Activated CD4-positive, alpha-beta T cell treated with anti-CD3 and anti-CD28 coated beads, Interleukin-2, amount 50 U/mL, for 16 hours (primary cell): ENCODE measurements around the gene SLC35A3.
"Not testable (repeated sequence)": the region's sequence is repeated elsewhere in the genome, so short reads cannot be mapped to it uniquely, and the experiment has no call there.

ENCODE experiments used
- DNase-seq: peaks from one replicate; pipeline ENCODE4 v3.0.0-alpha.2; 2020

SLC35A3 gene

DNA sequence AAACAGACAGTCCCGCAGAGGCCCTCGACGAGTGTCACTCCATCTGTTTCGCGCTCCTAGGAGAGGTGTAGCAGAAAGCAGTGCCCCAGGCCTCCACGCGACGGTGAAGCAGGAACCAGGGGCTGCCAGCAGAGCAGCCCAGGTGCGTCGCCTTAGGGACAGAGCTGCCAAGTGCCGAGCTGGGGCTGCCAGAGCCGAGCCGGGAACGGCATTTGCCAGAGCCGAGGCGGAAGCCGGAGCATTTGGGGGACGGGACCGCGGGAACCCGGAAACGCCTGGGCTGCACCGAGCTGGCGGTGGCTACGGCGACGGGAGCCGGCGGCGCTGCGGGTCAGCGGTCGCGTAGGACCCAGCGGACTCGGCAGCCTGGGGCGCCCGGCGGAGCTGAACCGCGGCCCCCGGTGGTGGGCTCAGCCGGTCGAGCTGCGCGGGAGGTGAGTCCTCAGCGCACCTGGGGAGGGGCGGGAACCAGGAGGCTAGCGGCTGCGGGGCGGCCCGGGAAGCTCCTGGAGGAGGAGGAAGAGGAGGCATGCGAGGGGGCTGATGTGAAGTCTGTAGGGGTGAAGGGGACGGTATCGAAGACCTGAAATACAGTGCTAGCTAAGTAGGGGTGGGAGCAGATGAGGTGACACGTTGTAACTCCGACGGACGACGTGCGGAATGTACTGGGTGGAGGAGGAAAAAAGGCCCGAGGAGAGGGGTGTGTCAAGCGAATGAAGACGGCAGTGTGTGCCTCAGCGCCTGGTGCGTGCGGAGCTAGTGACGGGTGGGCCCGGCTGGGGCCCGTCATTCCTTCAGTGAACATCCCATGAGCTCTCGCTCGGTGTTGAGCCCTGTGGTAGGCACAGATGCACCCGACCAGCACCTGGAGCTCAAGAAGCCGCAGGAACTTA lies at the start of gene SLC35A3:
SLC35A3 (plus strand) TSS at position 268 of the 893 bp plus-strand sequence. CDS start 23,559 bp downstream, outside the sequence.
- DNase-seq, result peak; percentile 85

DNA sequence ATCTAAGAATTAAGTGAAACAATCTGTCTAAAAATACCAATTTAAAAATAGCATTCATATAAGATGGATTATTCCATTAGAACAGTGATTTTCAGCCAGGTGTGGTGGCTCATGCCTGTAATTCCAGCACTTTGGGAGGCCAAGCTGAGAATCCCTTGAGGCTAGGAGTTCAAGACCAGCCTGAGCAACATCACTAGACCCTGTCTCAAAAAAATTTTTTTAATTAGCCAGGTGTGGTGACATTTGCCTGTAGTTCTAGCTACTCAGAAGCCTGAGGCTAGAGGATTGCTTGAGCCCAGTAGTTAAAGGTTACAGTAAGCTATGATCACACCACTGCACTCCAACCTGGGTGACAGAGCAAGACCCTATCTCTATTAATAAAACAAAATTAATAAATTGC lies 35.0 kb upstream of the SLC35A3 start:
- DNase-seq, result no peak

DNA sequence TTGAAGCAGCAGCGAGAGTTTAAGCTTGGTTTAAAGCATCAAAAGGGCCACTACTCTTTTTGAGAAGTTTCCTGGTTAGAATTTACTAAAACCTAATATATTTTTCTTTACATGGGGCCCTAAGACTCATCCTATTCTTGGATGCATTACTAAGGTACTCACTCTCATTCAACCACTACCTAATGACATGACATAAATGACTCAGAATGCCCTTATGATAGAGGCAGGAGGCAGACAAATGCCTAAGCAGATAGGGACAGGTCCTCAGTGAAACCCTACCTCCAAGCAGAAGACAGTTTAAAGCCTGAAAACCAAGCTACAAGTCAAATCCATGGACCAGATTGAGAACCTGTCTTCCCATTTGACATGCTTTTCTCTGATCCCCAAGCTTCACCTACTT lies 34.3 kb upstream of the SLC35A3 start:
- no peak for DNase-seq

DNA sequence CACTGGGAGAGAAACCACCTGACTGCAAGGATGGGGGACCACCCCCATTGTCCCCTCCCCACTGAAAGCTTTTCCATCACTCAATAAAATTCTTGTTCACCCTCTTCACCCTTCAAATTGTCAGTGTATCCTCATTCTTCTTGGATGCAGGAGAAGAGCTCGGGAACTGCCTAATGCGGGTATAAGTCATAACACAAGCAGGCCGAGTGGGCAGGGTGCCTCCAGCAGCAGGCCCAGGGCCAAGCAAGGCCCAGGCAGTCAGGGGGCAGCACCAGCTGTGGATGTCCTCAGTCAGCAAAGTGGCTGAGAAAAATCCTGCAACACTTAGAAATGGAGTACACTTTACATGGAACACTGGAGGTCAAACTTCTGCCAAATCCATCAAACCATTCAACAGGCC lies 33.7 kb upstream of the SLC35A3 start:
- DNase-seq, result no peak

DNA sequence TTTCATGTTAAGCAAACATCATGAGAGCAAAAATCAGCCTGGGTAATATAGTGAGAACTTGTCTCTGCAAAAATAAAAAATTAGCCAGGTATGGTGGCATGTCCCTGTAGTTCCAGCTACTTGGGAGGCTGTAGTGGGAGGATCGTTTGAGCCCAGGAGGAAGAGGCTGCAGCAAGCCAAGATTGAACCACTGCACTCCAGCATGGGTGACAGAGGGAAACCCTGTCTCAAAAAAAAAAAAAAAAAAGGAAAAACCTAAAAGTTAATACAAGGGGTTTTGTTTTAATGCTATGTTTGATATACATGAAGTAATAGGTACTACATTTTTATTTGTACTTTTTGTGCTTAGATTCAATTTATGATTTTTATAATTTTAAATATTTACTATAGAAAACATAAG lies 27.1 kb upstream of the SLC35A3 start:
- no peak for DNase-seq

DNA sequence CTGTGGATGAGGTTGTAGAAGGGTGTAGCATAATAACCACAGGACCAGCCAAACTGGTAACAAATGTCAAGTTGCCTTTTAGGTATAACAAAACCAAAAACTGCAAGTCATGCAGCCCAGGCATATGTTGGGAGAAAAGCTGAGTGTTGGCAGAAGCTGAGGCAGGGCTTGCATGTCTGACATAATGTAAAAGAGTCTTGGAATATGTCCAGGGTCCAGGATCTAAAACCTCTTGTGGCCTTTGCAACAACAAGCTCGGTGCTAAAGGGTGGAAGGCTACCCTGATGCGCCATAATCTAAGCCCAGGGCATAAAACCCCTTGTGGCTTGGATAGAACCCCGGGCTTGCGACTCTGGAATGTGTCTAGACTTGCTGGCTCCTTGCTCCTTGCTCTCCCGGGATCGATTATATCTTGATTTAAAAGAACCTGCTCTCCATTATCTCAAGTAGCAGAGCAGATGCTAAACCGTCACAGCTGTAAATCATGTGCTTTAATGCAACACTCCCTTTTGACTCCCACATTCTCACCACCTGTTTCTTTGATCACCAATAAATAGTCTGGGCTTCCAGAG lies 26.5 kb upstream of the SLC35A3 start:
- DNase-seq, result no peak

DNA sequence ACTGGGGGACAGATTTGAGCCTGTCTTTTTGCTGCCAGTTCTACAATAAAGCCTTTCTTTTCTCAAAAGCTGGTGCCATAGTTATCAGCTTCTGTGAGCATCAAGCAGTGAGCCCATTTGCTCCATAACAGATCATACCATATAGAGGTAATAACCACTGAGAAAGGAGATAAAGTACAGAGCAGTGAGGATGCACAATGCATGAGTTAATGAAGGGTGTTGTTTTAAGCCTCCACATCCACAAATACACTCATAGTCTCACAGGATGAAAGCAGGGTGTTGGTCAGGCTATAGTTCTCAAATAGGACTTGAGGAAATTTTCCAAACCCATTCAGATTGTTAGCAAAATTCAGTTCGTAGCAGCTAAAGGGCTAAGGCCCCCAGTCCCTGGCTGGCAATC lies 25.6 kb upstream of the SLC35A3 start:
- DNase-seq, result no peak

DNA sequence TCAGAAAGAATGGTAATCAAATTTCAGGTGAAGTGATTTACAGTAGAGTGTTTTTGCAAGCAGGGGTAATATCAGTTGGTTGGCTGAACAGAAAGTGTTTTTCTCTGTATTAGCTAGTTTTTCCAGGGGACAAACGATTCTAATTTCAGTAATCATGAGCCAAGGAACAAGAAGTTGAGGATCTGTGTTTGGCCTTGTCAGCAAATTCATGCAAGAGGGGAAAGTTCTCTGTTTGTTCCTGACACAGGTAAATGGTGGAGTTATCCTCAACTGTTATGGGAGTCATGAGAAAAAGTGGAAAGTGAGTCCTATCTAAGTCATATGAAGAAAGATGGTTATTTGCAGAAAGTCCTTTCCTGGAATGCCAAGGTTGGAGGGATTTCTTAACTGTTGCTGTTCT lies 24.6 kb upstream of the SLC35A3 start:
- no peak for DNase-seq

DNA sequence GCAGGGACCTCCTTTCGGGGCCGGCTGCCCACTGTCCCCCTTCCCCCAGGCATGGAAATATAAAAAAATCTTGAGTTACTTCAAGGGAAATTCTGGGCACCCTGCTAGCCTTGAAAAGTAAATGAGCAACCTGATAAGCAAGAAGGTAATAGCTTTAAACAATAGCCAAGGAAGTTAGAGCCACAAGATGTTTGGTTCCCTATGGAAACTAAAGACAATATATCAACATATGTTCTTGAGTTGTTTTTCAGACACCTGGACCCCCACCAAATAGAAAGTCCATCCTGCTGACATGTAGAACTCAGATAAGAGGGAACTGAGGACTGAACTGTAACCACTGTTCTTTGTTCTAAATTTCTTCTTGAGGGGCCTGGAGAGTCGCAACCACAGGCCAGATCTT lies 19.3 kb upstream of the SLC35A3 start:
- no peak for DNase-seq

DNA sequence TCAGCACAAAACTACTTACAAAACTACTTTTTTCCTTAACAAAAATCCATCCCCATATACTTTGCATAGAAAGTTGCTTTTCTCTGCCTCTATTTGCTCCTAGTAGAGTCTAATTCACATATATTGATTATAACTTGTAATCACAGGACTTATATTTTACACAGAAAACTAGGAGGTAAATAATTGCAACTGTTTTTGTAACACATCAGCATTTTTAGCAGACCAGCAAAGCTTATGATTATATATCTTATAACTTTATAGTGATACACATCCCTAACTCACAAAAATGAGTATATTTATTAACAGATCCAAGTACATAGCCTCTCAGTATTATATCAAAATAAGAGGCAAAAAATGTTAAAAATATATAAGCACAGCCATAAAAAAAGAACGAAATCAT lies 17.3 kb upstream of the SLC35A3 start:
- no peak for DNase-seq

DNA sequence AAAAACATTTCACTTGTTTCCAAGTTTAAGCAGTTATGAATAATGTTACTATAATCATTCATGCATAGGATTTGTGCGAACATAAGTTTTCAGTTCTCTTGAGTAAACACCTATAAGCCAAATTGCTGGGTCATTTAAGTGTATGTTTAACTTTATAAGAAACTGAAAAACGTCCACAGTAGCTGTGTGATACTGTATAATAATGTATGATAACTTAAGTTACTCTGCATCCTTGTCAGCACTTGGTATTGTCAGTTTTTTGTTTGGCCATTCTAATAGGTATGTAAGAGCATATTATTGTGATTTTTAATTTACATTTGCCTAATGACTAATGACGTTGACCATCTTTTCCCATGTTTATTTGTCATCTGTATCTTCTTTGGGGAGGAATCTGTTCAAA lies 14.4 kb upstream of the SLC35A3 start:
- DNase-seq, result no peak

DNA sequence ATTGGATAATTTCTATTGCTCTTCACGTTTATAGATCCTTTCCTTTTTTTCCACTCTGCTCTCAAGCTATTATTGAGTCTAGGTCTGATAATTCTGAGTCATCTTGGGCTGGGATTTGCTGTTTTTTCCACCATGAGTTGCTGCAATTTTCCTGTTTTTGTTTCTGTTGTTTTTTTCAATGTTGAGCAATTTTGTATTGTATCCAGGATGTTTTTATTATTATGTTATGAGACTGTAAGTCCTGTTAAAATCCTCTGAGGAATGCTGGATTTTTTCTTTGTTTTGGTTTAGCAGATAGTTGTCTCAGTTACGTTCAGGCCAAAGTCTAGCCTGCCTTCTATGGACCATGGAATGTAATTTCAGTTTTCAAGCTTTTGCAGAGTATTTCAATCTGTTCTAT lies 13.0 kb upstream of the SLC35A3 start:
- DNase-seq, result no peak

DNA sequence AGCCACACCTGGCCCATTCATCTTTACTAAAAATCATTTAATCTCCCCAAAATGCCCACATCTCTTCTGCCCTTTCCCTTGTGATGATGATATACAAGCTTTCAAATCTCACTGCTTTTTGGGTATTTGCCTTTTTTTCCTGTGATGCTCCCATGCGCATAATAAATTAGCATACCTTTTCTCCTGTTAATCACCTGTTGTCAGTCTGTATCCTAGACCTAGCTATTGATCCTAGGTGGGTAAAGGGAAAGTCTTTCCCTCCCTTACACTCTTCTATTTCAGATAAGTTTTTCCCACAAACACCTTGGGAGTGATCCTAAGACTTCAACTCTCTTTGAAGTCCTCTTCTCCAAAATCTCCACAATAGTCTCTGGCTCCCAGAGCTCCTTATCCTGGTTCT lies 12.0 kb upstream of the SLC35A3 start:
- no peak for DNase-seq

DNA sequence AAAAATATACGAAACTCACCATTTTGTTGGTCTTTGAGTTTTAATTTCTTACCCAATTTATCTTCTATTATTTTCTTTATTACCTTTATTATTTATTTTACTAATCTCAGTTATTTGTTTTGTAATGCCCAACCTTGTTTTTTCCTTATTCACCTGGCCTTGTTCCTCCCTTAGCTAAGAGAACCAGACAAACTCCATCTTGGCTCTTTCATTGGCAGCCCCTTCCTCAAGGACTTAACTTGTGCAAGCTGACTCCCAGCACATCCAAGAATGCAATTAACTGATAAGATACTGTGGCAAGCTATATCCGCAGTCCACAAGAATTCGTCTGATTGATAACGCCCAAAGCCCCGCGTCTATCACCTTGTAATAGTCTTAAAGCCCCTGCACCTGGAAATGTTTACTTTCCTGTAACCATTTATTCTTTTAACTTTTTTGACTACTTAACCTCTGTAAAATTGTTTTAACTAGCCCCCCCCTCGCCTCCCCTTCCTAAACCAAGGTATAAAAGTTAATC lies 10.5 kb upstream of the SLC35A3 start:
- not testable (repeated sequence) for DNase-seq

DNA sequence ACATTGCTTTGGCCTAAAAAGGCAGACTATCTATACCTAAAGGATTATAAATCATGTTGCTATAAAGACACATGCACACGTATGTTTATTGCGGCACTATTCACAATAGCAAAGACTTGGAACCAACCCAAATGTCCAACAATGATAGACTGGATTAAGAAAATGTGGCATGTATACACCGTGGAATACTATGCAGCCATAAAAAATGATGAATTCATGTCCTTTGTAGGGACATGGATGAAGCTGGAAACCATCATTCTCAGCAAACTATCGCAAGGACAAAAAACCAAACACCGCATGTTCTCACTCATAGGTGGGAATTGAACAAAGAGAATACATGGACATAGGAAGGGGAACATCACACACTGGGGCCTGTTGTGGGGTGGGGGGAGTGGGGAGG lies 9.5 kb upstream of the SLC35A3 start:
- DNase-seq, result not testable (repeated sequence)

DNA sequence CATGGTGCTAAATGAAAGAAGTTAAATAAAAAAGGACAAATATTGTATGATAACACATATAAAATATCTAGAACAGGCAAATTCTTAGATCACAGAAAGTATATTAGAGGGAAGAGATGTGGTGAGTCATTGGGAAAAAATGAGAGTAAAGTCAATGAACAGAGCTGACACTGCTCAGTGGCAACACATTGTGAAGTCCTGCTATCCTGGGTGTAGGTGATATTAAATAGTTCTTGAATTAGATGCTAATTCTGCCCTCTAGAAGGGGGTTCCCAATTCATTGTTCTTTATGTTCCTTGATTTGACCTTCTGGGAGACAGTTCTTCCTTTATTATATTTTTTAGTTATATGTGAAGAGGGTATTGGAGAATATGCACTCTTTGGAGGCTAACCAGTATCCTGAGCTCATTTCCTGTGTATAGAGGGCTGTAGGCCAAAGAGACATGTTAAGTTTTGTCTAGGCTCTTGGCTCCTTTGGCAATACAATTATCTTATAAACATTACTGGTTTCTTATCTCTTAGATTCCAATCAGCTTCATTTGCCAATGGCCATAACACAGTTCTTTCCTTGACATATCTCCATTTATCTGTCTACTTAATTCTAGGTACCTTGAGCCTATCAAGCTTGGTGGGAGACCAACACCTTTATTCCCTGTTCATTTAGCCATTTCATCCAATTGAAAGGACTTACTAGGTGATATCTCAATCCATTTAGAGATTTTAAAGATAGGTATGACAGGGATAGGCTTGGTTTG lies 6.6 kb upstream of the SLC35A3 start:
- no peak for DNase-seq

DNA sequence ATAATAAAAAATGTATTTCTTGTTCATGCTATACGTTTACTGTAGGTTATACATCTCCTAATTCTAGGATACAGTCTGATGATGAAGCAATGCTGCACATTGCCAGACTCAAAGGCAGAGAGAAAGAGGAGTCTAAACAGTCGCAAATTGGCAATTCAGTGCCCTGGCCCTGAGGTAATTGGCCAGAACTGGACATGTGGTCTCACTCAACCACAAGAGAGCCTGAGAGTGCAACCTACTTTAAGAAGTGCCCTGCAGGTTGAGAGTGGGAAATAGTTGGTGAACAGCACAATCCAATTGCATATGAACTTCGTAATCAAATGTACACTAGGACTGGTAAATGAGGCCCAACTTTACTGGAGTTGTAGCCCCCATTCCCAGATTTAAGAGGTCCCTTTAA lies 5.0 kb upstream of the SLC35A3 start:
- no peak for DNase-seq

DNA sequence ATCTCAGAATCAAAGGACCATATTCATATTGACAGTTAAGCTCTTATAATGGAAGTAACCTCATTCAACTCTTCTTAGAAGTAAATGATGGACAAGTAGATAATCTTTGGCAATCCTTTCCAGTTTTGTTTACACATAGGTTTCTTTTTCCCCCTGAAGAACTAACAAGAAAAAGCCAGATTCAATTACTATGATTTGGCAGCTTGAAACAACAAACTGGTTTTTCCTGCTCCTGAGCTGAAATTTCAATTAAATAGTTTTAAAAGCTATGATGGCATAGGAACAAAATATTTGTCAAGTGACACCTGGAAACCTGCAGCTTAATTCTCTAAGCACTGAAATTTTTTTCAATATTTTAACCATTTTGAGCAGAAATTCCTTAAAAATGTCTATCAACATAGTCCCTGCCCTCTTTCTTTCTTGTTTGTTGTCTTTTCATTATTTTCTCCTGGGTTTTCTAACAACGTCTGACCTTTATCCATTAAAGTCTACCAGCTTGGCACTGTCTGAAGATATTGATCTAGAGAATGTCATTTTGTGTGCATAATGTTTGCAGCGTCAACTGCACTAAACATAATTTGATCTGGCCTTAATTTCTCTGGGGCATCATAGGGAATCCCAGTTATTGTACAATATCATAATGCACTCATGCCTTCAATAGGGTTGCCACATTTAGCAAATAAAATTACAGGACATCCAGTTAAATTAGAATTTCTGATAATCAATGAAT lies 4.0 kb upstream of the SLC35A3 start:
- DNase-seq, result no peak

DNA sequence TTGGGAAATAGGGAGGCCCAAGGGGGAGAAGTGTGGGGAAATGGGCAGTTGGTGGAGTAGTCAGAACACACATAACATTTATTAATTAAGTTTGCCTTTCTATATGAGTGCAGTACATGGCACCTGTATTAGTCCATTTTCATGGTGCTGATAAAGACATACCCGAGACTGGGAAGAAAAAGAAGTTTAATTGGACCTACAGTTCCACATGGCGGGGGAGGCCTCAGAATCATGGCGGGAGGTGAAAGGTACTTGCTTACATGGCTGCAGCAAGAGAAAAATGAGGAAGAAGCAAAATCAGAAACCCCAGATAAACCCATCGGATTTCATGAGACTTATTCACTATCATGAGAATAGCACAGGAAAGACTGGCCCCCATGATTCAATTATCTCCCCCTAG lies 1.6 kb upstream of the SLC35A3 start:
- DNase-seq, result no peak

DNA sequence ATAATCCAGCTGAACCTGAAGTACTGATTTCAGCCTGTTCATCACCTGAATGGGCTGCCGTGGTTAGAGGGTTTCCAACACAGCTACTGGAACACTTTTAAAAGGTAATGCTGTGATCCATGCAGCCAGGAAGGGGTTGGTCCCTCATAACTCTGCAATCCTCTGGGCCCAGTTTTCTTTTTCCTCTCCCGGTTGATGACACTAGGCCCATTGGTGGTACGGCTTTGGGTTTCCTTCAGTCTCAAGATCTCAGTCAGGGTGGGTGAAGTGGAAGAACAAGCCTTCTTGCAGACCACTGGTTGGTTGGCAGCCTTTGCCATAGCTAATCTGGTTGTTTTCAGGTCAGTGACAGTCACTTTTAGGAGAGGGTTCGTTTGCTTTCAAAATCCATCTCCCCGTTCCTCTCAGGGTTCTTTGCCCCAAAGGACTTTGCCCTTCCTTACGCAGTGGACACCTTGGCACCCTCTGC lies 502 bp upstream of the SLC35A3 start:
- DNase-seq, result no peak

DNA sequence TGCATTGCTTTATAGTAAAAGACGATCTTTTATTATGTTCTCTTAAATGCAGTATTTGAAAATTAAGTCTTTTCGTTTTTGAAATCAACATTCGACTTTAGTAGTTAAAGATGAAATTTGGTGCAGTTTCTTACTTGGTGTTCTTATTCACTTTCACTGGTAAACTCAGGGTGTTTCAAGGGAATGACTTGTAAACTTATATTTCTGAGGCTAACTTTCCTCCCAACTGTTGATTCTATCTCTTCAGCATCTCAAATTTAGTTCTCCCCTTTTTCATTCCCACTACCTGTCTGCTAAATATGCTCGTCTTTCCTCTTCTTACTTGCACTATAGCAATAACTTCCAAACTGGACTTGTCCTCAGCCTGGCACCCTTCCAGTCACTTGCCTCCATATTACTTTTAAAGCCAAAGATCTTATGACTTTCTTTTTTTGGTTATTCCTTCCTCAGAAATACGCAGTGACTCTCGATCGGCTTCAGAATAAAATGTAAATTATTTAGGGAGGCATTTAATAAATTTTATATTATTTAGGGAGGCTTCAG lies 988 bp downstream of the SLC35A3 start:
- DNase-seq, result no peak

DNA sequence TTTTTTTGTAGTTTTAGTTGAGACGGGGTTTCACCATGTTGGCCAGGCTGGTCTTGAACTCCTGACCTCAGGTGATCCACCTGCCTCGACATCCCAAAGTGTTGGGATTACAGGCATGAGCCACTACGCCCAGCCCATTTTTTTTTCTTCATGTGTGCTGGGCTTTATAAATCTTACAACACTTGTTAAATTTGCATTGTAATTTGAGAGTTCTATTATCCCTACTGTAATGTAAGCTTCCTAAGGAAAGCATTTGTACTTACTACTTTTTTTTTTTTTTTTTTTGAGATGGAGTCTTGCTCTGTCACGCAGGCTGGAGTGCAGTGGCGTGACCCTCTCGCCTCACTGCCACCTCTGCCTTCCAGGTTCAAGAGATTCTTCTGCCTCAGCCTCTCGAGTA lies 2.3 kb downstream of the SLC35A3 start:
- DNase-seq, result not testable (repeated sequence)

DNA sequence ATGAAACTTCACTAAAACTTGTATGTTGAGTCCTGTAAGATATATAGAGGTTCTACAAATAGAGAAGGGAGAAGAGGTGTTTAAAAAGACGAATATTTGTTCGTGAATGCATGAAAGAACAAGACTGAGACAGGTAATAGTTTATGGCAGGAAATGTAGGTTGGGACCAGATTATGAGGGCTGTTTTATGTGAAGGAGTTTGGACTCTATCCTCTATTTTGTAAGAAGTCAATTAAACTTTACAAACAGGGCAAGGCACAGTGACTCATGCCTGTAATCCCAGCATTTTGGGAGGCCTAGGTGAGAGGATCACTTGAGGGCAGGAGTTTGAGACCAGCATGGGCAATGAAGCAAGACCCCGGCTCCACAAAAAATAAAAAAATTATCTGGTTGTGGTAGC lies 5.7 kb downstream of the SLC35A3 start:
- DNase-seq, result no peak
